ENCODE data around the gene RAB40A.
A peak's percentile ranks its signal among the peaks of the same experiment; 100 is the strongest.
"Not testable (repeated sequence)": the region's sequence is repeated elsewhere in the genome, so short reads cannot be mapped to it uniquely, and the experiment has no call there.

RAB40A gene

DNA sequence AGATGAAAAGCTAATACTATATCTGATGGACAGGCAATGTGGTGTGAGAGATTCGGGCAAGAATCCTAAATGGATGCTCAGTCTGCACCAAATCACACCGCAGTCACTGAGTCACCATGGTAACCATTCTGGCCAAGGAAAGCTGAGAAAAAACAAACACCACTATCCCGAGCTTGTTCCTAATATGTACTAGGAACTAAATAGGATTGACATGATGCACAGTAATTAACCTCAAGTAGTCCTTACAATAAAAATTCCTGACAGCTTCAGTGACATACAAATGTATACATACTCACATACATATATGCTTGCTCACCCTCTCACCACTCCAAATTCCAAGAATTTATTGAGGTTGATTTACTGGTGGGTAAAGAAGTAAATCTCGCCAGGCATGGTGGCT lies 1.1 kb upstream of the RAB40A start:
- no peak for DNase-seq

DNA sequence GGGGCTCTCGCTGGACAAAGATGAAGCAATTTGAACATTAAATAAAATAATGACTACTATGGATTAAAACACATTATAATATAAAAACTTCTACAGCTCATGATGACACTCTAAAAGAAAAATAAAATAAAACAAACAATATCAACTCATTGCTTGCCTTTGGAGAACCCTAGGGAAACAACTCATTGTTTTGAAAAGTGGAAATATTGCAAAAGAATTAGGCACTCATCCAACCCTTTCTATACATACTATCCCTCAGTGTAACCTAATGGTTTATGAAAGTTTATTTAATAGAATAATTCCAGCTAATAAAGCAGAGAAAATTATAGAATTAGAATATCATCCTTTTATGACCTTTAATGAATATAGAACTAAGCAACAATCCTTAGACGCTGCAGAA lies 718 bp downstream of the RAB40A start:
- no peak for DNase-seq

DNA sequence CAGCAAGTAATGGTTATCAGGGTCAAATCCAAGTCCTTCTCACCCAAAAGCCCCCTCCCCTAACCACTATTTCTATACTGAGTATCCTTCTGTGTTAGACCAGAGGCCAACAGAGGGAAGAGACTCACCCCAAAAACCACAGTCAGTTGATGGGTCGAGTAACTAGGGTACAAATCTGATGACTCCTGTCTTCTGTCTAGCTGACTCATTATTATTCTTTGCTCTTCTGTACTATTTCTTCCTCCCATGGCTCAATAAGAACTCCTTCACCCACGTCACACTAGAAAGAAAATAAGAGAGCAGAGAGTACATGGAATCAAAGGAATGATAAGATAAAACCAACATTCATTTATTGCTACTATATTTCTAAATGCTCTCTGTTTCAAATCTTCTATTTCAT lies 2.0 kb downstream of the RAB40A start:
- DNase-seq = no peak

DNA sequence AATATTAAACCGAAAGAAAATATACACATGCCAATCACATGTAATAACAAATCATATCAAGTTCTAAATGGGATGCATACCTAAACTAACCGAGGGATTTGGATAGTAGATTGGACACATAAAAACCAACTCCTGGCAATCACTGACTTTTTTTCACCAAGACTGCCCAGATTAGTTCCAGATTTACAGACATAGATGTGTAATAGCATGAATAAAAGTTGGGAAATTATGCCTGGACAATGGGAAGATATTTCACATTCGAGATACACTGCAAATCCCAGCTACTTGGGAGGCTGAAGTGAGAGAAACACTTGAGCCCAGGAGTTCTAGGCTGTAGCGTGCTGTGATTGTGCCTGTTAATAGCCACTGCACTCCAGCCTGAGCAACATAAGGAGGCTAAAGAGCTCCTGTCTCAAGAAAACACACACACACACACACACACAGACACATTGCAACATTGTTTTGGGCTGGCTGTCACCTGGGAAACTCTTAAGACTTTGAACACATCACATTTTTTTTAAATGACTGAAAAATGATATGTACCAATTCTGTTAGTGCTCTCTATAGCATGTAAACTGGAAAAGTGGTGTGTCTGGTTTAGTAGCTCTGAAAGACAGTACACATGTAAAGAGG lies 5.7 kb downstream of the RAB40A start:
- DNase-seq = no peak

DNA sequence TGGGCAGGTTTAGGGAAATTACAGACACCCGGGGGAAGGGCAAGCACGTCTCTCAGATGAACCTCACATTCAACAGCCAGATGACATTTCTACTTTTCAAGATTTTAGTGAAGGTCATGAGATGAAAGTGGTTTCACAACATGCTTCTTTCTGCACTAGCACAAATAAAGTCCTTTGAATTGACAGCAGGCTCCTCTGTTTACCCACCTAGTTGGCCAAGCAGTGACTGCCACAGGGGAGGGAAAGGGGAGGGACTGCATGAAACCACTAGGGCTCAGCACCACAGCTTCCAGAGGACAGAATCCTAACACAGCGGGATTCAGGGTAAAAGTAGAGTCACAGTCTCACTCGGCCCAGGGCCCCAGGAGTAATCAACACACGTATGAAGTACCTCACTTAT lies 6.2 kb downstream of the RAB40A start:
- no peak for DNase-seq

DNA sequence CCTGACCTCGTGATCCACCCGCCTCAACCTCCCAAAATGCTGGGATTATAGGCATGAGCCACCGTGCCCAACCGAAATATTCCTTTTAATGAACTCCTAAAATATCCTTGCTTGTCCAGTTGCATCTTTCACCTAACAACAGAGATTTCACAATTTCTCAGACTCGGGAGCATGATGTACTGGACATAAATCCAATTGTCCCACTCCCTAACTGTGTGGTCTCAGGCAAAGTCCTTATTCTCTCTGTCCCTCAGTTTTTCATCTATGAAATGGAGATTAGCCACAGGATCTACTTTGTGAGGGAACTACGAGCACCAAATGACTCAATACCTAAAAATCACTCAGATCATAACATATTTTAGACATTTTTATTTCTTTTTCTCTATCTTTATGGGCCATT lies 9.3 kb downstream of the RAB40A start:
- DNase-seq = no peak

DNA sequence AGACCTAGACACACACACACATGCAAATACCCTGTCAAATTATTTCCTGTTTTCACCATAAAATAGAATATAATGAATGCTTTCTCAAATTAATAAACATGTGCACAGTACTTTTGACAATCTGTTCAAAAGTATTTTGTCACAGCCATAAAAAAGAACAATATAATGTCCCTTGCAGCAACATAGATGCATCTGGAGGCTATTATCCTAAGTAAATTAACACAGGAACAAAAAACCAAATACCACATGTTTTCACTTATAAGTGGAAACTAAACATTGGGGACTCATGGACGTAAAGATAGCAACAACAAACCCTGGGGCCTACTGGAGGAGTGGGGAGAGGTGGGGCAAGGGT lies 15.5 kb downstream of the RAB40A start:
- DNase-seq = no peak

DNA sequence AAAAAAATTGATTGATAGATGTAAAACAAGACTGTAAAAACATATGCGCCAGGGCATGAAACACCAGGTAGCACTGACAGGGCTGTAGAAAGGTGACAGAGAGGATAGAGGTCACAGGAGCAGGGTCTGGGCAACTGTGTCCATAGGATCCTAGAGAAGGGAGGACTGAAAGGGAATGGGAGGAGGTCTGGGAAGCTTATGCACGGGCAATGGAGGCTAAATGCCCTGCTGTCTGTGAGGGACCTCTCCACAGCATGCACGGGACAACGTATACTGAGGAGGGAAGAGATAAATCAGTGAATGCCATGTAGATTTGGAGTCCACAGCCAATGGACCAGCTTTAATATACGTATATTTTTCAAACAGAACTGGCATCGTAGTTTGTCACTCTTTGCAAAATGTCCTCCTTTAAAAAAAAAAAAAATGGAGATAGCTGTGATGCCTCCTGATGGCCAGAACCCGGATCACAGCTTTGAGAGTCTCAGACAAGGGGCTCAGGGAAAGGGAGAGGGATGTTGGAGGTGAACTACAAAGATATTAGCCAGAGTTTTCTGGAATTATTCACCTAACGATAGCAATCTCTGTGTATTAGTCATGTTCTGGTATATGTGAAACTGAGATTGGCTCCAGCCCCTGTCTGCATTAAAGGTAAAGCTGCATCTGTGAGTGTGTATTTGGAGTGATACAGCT lies 16.0 kb downstream of the RAB40A start:
- no peak for DNase-seq

DNA sequence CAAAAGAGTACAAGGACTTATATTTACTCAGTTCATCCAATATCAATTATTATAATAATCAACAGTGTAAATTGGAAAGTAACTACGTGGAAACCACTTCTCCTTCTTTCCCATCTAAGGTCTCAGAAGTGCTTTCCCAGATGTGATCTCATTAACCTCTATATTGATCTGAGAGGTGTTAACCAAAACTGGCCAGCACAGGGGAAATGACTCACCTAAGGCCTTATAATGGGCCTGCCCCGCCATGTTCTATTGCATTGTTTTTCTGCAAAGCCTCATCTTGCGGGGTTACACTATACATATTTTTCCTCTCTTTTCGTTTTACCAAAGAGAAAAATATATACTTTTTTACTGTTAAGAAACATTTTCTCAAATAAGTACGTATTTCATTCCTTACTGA lies 20.5 kb downstream of the RAB40A start:
- no peak for DNase-seq

DNA sequence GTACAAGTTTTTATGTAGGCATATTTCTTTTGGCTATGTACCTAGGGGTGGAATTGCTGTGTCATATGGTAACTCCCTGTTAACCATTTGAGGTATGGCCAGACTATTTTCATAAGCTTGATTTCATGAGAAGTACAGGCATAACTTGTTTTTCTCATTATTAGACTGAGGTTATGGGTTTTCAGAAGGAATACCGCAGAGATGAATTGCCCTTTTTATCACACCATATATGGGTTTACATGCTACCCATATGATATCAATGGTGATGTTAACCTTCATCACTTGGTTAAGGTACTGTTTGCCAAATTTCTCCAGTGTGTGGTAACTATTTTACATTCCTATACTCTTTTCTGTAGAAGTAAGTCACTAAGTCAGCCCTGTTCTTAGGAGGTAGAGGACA lies 23.5 kb downstream of the RAB40A start:
- no peak for DNase-seq

DNA sequence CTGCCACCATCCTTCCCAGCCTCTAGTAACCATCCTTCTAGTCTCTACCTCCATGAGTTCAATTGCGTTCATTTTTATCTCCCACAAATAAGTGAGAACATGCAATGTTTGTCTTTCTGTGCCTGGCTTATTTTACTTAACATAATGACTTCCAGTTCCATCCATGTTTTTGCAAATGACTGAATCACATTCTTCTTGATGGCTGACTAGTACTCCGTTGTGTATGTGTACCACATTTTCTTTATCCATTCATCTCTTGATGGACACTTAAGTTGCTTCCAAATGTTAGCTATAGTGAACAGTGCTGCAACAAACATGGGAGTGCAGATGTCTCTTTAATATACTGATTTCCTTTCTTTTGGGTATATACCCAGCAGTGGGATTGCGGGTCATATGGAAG lies 25.7 kb downstream of the RAB40A start:
- DNase-seq = not testable (repeated sequence)

DNA sequence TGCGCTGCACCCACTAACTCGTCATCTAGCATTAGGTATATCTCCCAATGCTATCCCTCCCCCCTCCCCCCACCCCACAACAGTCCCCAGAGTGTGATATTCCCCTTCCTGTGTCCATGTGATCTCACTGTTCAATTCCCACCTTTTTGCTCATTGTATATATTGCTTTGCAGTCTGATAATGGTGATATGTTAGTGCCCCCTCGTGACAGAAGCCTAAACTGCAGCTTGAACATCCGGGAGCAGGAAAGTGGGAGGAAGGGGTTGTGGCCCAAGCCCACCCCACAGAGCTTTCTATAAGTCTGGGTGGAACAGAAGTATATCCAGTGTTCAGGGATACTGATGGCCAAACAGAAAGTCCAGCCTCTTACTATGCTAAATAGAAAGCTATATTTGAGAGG lies 29.6 kb downstream of the RAB40A start:
- DNase-seq = peak; percentile 6

DNA sequence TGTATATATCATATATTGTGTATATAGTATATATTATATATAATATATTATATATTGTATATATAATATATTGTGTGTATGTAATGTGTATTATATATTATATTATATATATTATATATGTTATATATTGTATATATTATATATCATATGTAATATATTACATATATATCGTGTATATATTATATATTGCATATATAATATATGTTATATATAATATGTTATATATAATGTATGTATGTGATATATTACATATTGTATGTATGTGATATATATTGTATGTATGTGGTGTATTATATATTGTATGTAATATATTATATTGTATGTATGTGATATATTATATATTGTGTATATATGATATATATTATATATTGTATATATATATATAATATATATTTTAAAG lies 30.5 kb downstream of the RAB40A start:
- DNase-seq = no peak

DNA sequence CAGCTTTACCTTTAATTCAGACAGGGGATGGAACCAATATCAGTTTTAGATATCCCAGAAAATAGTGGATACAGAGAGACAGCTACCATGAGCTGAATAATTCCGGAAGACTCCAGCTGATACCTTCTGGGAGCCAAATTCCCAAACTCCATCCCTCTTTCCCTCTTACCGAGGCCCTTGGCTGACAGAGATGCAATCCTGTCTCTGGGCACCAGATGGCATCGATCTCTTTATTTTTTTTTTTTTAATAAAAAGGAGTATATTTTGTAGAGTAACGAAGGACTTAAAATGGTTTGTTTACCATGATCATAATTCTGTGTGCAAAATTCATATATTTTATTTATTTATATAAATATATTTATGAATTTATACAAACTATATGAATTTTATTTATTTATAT lies 31.0 kb downstream of the RAB40A start:
- DNase-seq = no peak

DNA sequence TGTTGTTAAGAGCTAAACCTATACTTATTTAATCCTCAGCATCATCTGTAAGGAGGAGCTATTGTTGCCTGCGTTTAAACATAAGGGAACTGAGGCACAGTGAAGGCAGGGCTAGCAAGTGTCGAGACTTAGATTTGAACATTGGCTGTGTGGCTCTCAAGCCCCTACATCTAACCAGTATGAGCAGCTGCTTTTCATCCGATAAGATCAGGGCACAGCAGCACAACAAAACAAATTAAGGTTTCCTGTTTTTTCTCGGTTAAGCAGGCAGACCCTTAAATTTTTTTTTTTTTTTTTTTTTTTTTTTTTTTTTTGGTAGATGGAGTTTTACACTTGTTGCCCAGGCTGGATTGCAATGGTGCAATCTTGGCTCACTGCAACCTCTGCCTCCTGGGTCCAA lies 35.6 kb downstream of the RAB40A start:
- no peak for DNase-seq

DNA sequence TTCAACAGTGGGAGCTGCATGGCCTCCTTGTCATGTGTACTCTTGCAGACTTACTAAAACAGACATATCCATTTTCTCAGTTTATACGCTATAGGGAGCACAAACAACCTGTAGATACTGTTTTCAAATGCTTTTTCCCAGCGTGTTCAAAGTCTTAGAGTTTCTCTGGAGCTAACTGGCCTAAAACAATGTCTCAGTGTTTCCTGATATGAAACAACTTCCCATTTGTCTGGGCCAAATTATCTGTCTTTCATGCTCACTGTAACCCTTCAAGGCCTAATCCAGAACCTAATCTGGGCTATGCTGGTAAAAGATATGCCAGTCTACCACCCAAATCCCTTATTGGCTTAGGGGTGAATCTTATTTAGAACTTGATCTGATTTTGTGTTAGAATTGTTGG lies 38.8 kb downstream of the RAB40A start:
- no peak for DNase-seq

DNA sequence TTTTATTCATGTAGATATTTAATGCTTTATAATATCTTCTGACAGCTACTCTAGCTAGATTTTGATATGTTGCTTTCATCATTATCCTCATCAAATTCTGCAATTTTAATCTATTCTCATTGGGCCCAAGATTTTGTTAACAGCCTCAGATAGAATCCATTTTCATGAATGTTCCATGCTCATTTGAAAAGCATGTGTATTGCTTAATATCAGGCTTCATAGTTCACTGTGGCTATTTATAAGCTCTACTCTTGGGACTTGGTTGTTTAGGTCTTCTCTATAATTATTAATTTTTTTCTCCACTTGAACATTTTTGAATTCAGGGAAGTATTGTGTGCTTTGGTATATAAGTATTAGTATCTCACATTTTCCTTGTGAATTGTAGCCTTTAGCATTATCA lies 41.8 kb downstream of the RAB40A start:
- no peak for DNase-seq

DNA sequence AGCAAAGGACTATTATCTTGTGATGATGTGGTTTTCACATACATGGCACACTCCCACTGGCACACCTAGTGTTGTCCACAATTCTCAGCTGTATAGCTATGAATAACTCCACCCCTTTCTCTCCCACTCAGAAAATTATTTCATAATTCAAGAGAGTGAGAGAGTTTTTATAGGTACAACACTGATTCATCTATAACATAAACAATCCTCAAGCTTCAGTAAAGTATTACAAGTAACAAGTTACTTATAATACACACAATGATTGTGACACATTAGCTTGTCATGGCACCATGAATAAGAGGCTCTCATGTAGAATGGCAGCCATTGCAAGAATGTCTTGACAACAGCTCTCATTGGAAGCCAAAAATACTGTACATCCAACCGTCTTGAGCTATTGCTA lies 43.9 kb downstream of the RAB40A start:
- DNase-seq = no peak

DNA sequence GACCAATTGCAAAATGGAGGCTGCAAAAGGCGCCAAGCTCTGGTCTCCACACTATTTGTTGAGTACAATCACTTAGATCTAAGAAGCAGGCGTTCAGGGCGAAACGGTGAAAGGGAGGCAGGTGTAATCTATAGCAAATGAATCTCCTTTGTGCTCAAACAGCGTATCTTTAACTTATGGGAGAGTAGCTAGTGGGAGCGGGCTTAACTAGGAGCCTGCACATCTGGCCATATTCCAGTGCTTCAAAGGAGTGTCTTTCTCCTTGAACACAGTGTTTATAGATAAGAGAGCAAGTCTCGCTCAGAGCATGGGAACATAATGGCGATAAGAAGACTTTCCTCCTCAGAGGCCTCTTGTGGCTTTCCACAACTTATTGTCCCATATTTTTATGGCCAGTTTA lies 49.3 kb downstream of the RAB40A start:
- DNase-seq = not testable (repeated sequence)

DNA sequence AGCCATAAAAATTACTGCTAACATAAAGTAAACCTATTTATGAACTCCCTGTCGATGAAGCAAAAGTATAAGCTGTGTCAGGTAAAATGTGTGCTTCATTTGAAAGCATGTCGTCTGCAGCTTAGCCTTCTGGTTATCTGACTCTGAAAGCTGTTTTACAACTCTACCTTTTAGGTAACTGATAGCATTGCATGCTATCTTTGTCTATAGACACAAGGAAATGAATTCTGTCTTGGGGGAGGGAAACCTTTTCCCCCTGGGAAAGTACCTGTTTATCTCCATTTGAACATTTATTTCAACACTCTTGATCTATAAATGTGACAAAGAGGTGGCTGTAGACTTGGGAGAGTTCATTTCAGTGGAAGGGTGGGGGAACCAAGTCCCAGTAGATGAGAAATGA lies 51.4 kb downstream of the RAB40A start:
- DNase-seq = no peak

DNA sequence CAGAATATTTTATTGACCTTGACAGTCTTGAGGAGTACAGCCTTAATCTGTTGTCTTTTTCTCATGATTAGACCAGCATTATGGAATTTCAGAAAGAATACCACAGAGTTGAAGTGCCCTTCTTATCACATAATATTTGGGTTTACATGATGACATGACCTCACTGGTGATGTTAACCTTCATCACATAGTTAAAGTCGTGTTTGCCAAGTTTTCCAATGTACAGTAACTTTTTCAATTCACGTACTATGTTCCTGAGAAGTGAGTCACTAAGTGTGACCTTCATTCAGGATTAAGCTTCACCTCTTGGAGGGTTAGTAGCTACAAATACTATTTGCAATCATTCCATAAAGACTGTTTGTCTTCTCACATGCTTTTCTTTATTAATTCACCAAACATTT lies 52.1 kb downstream of the RAB40A start:
- no peak for DNase-seq

DNA sequence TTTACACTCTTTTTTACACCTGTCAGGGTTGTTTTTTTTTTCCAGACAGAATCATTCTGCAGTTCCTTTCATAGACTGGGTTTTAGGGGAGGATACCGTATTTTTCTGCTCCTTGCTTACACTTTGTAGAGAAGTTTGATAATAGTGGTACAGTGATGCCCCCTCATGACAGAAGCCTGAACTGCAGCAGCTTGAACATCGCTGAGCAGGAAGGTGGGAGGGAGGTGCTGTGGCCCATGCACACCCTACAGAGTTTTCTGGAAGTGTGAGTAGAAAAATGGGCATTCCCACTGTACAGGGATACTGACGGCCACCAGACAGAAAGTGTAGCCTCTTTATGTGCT lies 54.5 kb downstream of the RAB40A start:
- DNase-seq = peak; percentile 66

DNA sequence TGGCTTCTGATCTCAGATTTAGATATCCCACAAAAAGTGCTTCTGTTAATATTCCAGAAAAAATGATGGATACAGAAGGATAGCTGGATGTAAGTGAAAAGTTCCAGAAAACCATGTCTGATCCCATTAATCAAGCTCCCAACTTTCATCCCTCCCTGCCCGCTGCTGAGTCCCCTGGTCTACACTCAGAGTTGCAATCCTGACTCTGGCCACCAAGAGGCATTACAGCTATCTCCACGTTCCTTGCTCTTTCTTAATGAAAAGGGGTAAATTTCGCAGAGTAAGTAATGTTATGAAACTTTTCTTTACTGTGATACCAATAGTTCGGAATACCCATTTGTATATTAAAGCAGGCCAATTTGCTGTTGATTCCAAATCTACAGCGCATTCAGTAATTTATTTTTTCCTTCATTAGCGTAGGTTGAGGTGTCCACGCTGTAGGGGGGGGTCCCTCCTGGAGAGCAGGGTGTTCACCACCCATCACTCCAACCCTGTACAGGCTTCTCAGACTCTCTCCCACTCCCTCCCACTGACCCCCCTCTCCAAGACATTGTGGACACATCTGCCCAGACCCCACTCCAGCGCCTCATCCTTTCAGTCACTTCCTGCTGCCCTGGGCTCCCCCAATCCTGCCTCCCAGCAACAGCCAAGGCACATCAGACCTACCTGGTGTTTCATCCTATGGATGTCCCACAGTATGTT lies 55.1 kb downstream of the RAB40A start:
- no peak for DNase-seq

DNA sequence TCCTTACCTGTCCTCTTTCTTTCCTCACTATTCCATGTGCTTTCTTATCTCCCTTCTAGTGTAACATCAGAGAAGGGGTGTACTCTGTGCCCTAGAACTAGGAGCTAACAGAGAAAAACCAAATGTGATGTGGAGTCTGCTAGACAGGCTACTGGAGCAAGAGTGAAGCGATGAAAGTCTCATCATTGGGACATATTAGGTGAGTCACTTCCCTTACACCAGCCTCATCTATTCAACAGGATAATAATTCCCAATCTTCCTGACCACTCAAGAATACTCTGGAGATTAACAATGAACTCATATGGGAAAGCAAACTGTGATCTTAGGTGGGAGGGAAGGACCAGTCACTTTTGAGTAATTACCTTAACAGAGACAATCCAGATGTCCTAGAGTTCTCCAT lies 58.1 kb downstream of the RAB40A start:
- DNase-seq = no peak
